Ascending aorta (tissue), 2 donors: ENCODE results near the gene ESRRA. TPM values are rescaled to one million over a fixed set of nuclear protein-coding genes. Genes with fewer than 3 reads are reported as not detected.

Source experiments
- DNase-seq, 2 donors: peaks; one replicate each; pipeline ENCODE4 v3.0.0-alpha.2; 2019; ENCODE audit warnings: low spot score in 2 of 2
- H3K27ac ChIP-seq, 2 donors: fragments of 200-600 bp; sonication (generic); one replicate each; pipeline ENCODE4 v1.5.1; 2016 to 2017; ENCODE audit warnings: mild to moderate bottlenecking in 1 of 2
- H3K27me3 ChIP-seq: fragments of 200-600 bp; sonication (generic); one replicate; pipeline ENCODE4 v1.5.1; 2017
- H3K36me3 ChIP-seq, 2 donors: fragments of 200-600 bp; sonication (generic); one replicate each; pipeline ENCODE4 v1.5.1; 2016
- H3K4me1 ChIP-seq, 2 donors: fragments of 200-600 bp; sonication (generic); one replicate each; pipeline ENCODE4 v1.5.1; 2016 to 2017; ENCODE audit warnings: mild to moderate bottlenecking in 1 of 2
- H3K4me3 ChIP-seq, 2 donors: fragments of 200-600 bp; sonication (generic); one replicate each; pipeline ENCODE4 v1.5.1; 2016 to 2017; ENCODE audit warnings: mild to moderate bottlenecking in 1 of 2
- H3K9me3 ChIP-seq, 2 donors: fragments of 200-600 bp; sonication (generic); one replicate each; pipeline ENCODE4 v1.5.1; 2016
- intact Hi-C: fragments of 100-400 bp; cut with DNase I; formaldehyde crosslinking; loops from one replicate; pipeline ENCODE4 v1.15.1; 2023
- total RNA-seq: library from RNA; depleted of rRNA; stranded (reverse); fragments of >200 nt; gene quantifications from one replicate; pipeline ENCODE4 v1.1.0, GENCODE V29; 2016
- TF ChIP-seq, protein P1 (sequence below), 3 experiments: fragments of 200-600 bp in 2 of 3; fragments of 450-650 bp in 1 of 3; sonication (generic) in 2 of 3; IDR thresholded peaks; one replicate each; pipeline ENCODE4 v1.5.1; 2016 to 2019; ENCODE audit warnings: antibody characterized with exemption in 3 of 3, mild to moderate bottlenecking in 1 of 3, moderate library complexity in 1 of 3

Gene ESRRA
- total RNA-seq, 1 donor from 2014 or later, result 53.4 TPM

DNA sequence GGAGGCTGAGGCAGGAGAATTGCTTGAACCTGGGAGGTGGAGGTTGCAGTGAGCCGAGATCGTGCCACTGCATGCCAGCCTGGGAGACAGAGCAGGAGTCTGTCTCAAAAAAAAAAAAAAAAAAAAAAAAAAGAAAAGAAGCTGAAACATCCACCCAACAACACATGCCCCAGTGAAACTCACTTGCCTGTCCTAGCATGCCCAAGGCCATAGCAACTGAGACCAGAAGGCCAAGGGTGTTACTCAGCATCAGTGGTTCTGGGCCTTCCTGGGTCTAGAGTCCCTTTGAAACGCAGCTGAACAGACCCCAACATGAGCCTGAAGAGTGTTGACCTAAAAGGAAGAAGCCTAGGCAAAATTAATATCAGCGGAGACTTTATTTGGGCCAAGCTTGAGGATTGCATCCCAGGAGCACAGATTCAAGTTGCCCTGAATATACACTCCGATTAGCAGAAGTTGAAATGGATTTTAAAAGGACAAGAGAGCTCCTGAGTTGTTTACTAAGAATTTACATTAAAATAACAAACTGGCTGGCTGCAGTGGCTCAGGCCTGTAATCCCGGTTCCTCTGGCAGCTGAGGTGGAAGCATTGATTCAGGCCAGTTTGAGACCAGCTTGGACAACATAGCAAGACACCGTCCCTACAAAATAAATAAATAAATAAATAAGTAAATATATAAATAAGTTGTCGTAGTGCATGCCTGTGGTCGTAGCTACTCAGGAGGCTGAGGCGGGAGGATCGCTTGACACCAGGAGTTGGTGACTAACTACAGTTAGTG is 19.6 kb downstream of the ESRRA start:
- DNase-seq, result no peak
- Histone ChIP-seq H3K27ac (no peak overlapping the region), H3K27me3 (no peaks in the 10 kb centered on the region), H3K4me1 (peaks cover 4% of the 10 kb centered on the region in 2 donors), H3K36me3 (peaks cover 9 to 18% of the 10 kb centered on the region in 2 donors), H3K4me3 (no peak overlapping the region), H3K9me3 (no peaks in the 10 kb centered on the region)
- intact Hi-C loops, result no loop called here
- TF ChIP-seq, protein P1, sequence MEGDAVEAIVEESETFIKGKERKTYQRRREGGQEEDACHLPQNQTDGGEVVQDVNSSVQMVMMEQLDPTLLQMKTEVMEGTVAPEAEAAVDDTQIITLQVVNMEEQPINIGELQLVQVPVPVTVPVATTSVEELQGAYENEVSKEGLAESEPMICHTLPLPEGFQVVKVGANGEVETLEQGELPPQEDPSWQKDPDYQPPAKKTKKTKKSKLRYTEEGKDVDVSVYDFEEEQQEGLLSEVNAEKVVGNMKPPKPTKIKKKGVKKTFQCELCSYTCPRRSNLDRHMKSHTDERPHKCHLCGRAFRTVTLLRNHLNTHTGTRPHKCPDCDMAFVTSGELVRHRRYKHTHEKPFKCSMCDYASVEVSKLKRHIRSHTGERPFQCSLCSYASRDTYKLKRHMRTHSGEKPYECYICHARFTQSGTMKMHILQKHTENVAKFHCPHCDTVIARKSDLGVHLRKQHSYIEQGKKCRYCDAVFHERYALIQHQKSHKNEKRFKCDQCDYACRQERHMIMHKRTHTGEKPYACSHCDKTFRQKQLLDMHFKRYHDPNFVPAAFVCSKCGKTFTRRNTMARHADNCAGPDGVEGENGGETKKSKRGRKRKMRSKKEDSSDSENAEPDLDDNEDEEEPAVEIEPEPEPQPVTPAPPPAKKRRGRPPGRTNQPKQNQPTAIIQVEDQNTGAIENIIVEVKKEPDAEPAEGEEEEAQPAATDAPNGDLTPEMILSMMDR (IDR thresholded peaks at IDR 0.05), result no peak

DNA sequence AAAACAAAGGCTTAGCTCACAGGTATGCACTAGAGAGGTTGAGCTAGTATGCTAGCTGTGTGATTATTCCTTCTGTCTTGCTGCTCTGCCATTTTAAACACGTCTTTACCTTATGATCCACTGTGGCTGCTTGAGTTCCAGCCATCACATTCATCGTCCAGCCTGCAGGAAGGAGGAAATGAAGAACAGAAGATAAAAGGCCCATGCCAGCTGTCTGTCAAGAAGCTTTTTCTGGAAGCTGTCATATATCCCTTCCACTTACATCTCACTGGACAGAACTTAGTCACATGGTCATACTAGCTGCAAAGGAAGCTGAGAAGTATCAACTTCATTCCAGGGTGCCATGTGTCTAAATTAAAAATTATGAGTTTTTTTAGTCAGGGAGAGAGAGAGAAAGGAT is 22.1 kb downstream of the ESRRA start:
- intact Hi-C loops, result no loop called here
- Histone ChIP-seq H3K36me3 (peaks cover 3 to 4% of the 10 kb centered on the region in 2 donors), H3K27ac (no peak overlapping the region), H3K27me3 (no peaks in the 10 kb centered on the region), H3K9me3 (no peaks in the 10 kb centered on the region), H3K4me3 (no peak overlapping the region), H3K4me1 (peaks cover 4% of the 10 kb centered on the region in 2 donors)
- no peak for DNase-seq
- TF ChIP-seq, protein P1 (IDR thresholded peaks at IDR 0.05), result no peak

DNA sequence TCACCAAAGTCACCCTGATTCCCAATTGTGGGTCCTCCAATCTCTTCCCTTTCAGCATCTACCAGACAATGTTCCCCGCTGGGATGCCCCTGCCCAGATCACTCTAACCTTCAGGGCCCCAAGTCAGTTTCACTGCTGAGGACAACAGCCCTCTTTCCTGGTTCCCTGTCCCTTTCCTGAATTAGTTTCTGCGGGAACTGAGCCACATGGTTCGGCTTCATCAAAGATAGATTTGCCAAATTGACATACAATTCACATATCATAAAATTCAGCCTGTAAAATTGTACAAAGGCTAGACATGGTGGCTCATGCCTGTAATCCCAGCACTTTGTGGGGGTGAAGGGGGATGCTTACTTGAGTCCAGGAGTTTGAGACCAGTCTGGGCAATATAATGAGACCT is 22.7 kb downstream of the ESRRA start:
- TF ChIP-seq, protein P1 (IDR thresholded peaks at IDR 0.05), result no peak
- H3K27ac ChIP-seq, result no peak overlapping the region
- no peaks in the 10 kb centered on the region for H3K27me3 ChIP-seq
- no peak for DNase-seq
- intact Hi-C loops, result no loop called here
- H3K4me3 ChIP-seq, result no peak overlapping the region
- peaks cover 4% of the 10 kb centered on the region in 2 donors for H3K4me1 ChIP-seq
- no peaks in the 10 kb centered on the region for H3K36me3 ChIP-seq
- H3K9me3 ChIP-seq, result no peaks in the 10 kb centered on the region

DNA sequence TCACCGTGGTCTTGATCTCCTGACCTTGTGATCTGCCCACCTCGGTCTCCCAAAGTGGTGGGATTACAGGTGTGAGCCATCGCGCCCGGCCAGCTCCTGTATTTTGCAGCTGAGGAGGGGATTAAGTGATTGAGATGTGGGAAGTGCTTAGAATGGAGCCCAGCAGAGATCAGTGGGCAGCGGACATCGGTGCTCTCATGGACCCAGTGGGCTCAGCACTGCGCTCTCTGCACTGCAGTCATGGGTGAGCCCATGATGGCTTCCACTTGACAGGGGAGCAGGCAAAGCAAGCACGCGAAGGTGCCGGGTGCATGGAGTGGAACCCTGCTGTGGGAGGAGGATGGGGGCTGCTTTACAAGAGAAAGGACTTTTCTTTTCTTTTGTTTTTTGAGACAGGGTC is 25.6 kb downstream of the ESRRA start:
- intact Hi-C loops, result no loop called here
- TF ChIP-seq, protein P1 (IDR thresholded peaks at IDR 0.05), result no peak
- H3K4me1 ChIP-seq, result peaks cover 4% of the 10 kb centered on the region in 2 donors
- no peak overlapping the region for H3K27ac ChIP-seq
- no peaks in the 10 kb centered on the region for H3K9me3 ChIP-seq
- H3K36me3 ChIP-seq, result no peaks in the 10 kb centered on the region
- H3K27me3 ChIP-seq, result no peaks in the 10 kb centered on the region
- no peak overlapping the region for H3K4me3 ChIP-seq
- DNase-seq, result no peak

DNA sequence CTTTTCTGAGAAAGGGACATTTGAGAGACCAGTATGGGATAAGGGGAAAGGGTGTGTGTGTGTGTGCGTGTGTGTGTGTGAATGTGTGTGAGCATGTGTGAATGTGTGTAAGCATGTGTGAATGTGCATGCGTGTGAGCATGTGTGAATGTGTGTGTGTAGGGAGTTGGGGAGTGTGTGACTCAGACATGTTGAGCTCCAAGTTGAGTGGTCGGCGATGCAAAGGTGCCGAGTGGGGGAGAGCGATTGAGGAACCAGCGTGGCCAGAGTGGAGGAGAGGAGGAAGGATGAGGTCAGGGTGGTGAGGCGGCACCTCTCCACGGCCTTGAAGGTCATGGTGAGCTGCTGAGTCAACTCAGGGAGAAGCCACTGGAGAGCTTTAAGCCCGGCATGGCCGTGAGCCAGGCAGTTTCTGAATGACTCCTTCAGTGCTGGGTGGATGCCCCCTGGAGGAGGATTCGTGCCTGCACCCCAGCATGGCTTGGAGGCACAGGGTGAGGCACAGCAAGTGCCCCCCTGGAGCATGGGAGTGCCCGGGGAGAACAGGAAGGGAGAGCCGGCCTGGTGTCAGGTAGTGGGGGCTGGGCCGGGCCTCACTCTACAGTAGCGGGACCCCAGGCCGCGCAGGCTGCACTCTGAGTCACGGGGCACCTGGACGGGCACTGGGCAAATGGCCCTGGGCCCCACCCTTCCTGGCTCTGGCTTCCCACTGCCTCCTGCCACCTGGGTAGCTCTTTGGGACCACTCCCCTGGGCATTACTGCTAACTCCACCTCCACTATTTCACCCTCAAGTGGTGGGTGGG is 26.4 kb downstream of the ESRRA start:
- H3K9me3 ChIP-seq, result no peaks in the 10 kb centered on the region
- H3K36me3 ChIP-seq, result no peaks in the 10 kb centered on the region
- DNase-seq, result peak; percentile 48 to 84
- no peak overlapping the region for H3K4me3 ChIP-seq
- H3K4me1 ChIP-seq, result peaks cover 4% of the 10 kb centered on the region in 2 donors
- TF ChIP-seq, protein P1 (IDR thresholded peaks at IDR 0.05), result peak in 2 of 3 experiments; percentile 13 to 31
- H3K27me3 ChIP-seq, result no peaks in the 10 kb centered on the region
- H3K27ac ChIP-seq, result no peak overlapping the region
- intact Hi-C loops, result no loop called here
